Keratinocyte (primary cell): ENCODE measurements around the gene TMEM87B. TPM values are rescaled to one million over a fixed set of nuclear protein-coding genes. Genes with fewer than 3 reads are reported as not detected.

Experiments
- DNase-seq: peaks from one replicate; pipeline ENCODE4 v3.0.0-alpha.2; 2011; ENCODE audit warnings: low read depth, missing footprints, low spot score
- FAIRE-seq: peaks from 2 replicates; lab custom pipeline; 2011; peaks lifted over from hg19 to GRCh38; lab: Jason Lieb, UNC
- H2AFZ ChIP-seq: 2 replicates; pipeline ENCODE4 v1.6.0; 2012; ENCODE audit warnings: low read length, control low read depth, inconsistent platforms; ENCODE audit not compliant: control insufficient read depth
- H3K27ac ChIP-seq: 2 replicates; pipeline ENCODE4 v1.5.1; 2011; ENCODE audit warnings: low read length; ENCODE audit not compliant: control insufficient read depth, insufficient read depth
- H3K27me3 ChIP-seq: 3 replicates; pipeline ENCODE4 v1.6.0; 2011; ENCODE audit warnings: low read length; ENCODE audit not compliant: control insufficient read depth, insufficient read depth; ENCODE audit errors: extremely low read depth
- H3K36me3 ChIP-seq, 2 experiments: 2 replicates in 1 of 2; 3 replicates in 1 of 2; pipeline ENCODE4 v1.5.1; 2011; ENCODE audit warnings: low read length in 2 of 2, mild to moderate bottlenecking in 1 of 2; ENCODE audit not compliant: control insufficient read depth in 2 of 2, insufficient read depth in 2 of 2; ENCODE audit errors: extremely low read depth in 1 of 2
- H3K4me1 ChIP-seq: 3 replicates; pipeline ENCODE4 v1.5.1; 2011; ENCODE audit warnings: low read length; ENCODE audit not compliant: control insufficient read depth, insufficient read depth; ENCODE audit errors: extremely low read depth
- H3K4me2 ChIP-seq: 3 replicates; pipeline ENCODE4 v1.6.0; 2011; ENCODE audit warnings: low read depth, low read length; ENCODE audit not compliant: control insufficient read depth, insufficient read depth; ENCODE audit errors: extremely low read depth
- H3K4me3 ChIP-seq, 3 experiments: fragments of 200-600 bp in 1 of 3; sonication (generic) in 1 of 3; 2 replicates in 2 of 3; 3 replicates in 1 of 3; pipeline ENCODE4 v1.5.1; 2011 to 2016; ENCODE audit warnings: low read length in 3 of 3, mild to moderate bottlenecking in 3 of 3, control low read depth in 2 of 3, inconsistent platforms in 1 of 3, low read depth in 1 of 3, mixed read lengths in 1 of 3, mixed run types in 1 of 3, moderate library complexity in 1 of 3; ENCODE audit not compliant: control insufficient read depth in 2 of 3, insufficient read depth in 2 of 3; ENCODE audit errors: extremely low read depth in 1 of 3
- H3K79me2 ChIP-seq: 2 replicates; pipeline ENCODE4 v1.6.0; 2012; ENCODE audit warnings: low read length; ENCODE audit not compliant: control insufficient read depth, insufficient read depth
- H3K9ac ChIP-seq: 3 replicates; pipeline ENCODE4 v1.6.0; 2011; ENCODE audit warnings: low read length; ENCODE audit not compliant: control insufficient read depth, insufficient read depth; ENCODE audit errors: extremely low read depth
- H3K9me1 ChIP-seq: 3 replicates; pipeline ENCODE4 v1.6.0; 2011; ENCODE audit warnings: low read length; ENCODE audit not compliant: control insufficient read depth, insufficient read depth; ENCODE audit errors: extremely low read depth
- H3K9me3 ChIP-seq: 2 replicates; pipeline ENCODE4 v1.5.1; 2012; ENCODE audit warnings: low read depth, low read length; ENCODE audit not compliant: control insufficient read depth
- H4K20me1 ChIP-seq: 3 replicates; pipeline ENCODE4 v1.6.0; 2011; ENCODE audit warnings: low read length; ENCODE audit not compliant: control insufficient read depth, insufficient read depth; ENCODE audit errors: extremely low read depth
- CTCF ChIP-seq, 3 experiments: IDR thresholded peaks in 1 of 3; conservative IDR thresholded peaks in 1 of 3; optimal IDR thresholded peaks in 1 of 3; 2 replicates in 2 of 3; 3 replicates in 1 of 3; pipeline versions ENCODE3 to v1.5.1; 2011; ENCODE audit warnings: low read length in 3 of 3, mild to moderate bottlenecking in 3 of 3, moderate library complexity in 2 of 3, control low read depth in 1 of 3, inconsistent platforms in 1 of 3; ENCODE audit not compliant: insufficient read depth in 2 of 3; ENCODE audit errors: extremely low read depth in 1 of 3
- EZH2 ChIP-seq: IDR thresholded peaks from one replicate; pipeline ENCODE4 v1.6.1; 2012; ENCODE audit warnings: inconsistent platforms, mild to moderate bottlenecking, low read length, moderate library complexity
- dilution Hi-C: fragments of 300-500 bp; cut with MboI; formaldehyde crosslinking; loops from one replicate; pipeline ENCODE4 v1.7.0; 2020; ENCODE audit warnings: low sequenced_read_pairs; ENCODE audit not compliant: extremely low pct_ligation_motif_present
- polyA plus RNA-seq, 5 experiments: library from polyadenylated mRNA; depleted of rRNA in 3 of 5; stranded (reverse) in 3 of 5; stranded (forward) in 1 of 5; unstranded in 1 of 5; fragments of >200 nt; gene quantifications; 1 replicate in 1 of 5; 2 replicates in 3 of 5; 3 replicates in 1 of 5; pipeline versions ENCODE4 v1.2.1 to v1.2.3, GENCODE V29; 2011 to 2012; ENCODE audit warnings: missing spikeins in 2 of 5, low read depth in 1 of 5, low replicate concordance in 1 of 5

The TMEM87B gene
- polyA plus RNA-seq, 1 donor (not counting 4 experiments of a cell fraction or from before 2014, with no cell fraction given) = 37.3 TPM

GRCh38 chr2:112164876-112165275, 109.8 kb downstream of the TMEM87B start:
- Histone ChIP-seq H3K4me1 (no peaks in the 10 kb centered on the region), H3K36me3 (no peaks in the 10 kb centered on the region), H3K4me2 (no peak overlapping the region), H4K20me1 (no peaks in the 10 kb centered on the region), H3K4me3 (no peak overlapping the region), H3K9ac (no peak overlapping the region), H3K27me3 (no peaks in the 10 kb centered on the region), H3K9me3 (no peaks in the 10 kb centered on the region), H3K9me1 (no peaks in the 10 kb centered on the region), H2AFZ (no peak overlapping the region), H3K27ac (no peak overlapping the region), H3K79me2 (no peaks in the 10 kb centered on the region)
- dilution Hi-C loops = no loop called here
- TF ChIP-seq CTCF (optimal IDR thresholded peaks at IDR 0.05 in 1 of 3, IDR thresholded peaks at IDR 0.05 in 1 of 3, conservative IDR thresholded peaks at IDR 0.05 in 1 of 3; ENCODE audit: extremely low read depth in 1 of 3, insufficient read depth in 2 of 3, low read length in 3 of 3) (no peak), EZH2 (no peak)
- no peak for DNase-seq
- FAIRE-seq = no peak

GRCh38 chr2:112165296-112165695, 110.2 kb downstream of the TMEM87B start:
- H3K36me3 ChIP-seq = no peaks in the 10 kb centered on the region
- H3K4me2 ChIP-seq = no peak overlapping the region
- no peaks in the 10 kb centered on the region for H3K9me3 ChIP-seq
- H2AFZ ChIP-seq = no peak overlapping the region
- H3K27ac ChIP-seq = no peak overlapping the region
- dilution Hi-C loops = no loop called here
- H3K4me1 ChIP-seq = no peaks in the 10 kb centered on the region
- H3K79me2 ChIP-seq = no peaks in the 10 kb centered on the region
- no peak overlapping the region for H3K9ac ChIP-seq
- TF ChIP-seq CTCF (optimal IDR thresholded peaks at IDR 0.05 in 1 of 3, IDR thresholded peaks at IDR 0.05 in 1 of 3, conservative IDR thresholded peaks at IDR 0.05 in 1 of 3; ENCODE audit: extremely low read depth in 1 of 3, insufficient read depth in 2 of 3, low read length in 3 of 3) (no peak), EZH2 (no peak)
- DNase-seq (no peak), FAIRE-seq (no peak)
- no peaks in the 10 kb centered on the region for H3K9me1 ChIP-seq
- H4K20me1 ChIP-seq = no peaks in the 10 kb centered on the region
- no peak overlapping the region for H3K4me3 ChIP-seq
- H3K27me3 ChIP-seq = no peaks in the 10 kb centered on the region
